ENCODE results near the gene NFE2L1.

DNA sequence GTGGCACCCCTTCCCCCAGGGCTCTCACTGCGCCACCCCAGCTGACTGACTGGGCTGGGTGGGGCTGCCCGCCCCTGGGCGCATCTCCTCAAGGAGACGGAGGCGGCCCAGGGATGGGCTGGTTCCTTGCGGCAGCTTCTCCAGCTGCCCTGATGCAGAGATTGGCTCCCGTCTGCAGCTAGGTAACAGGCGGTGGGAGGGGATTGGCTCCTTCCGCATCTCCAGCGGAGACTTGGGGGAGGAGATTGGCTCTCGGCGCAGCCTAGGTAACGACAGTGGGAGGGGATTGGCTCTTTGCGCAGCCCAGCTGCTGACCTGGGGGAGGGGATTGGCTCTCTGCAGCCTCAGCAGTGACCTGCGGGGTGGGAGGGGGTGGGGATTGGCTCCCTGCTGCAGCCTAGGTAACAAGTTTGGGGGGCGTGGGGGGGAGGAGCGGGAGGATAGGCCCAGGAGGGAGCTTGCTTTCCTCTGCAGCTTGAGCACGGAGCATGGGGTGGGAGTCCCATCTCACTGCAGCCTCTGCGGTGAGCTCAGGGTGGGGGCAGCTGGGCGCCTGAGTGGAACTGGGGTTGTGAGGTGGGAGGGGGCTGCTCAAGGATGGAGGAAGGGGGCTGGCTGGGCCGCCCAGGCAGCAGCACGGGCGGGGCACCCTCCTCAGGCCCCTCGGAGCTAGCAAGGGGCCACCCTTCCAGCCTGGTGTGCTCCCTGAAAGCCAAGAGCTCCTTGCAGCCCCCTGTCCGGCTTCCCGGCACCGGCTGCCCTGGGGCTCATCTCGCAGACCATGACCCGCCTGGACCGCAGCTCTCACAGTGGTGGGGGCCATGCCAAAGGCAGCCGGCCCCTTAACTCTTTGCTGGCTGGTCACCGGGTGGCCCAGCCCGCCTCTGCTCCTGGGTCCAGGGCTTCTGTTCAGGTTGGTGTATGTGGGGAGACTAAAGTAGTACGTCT lies 6.4 kb downstream of the NFE2L1 start:
- no peak for TF ChIP-seq CTCF (IDR thresholded peaks at IDR 0.05)
- TF ChIP-seq EP300 (IDR thresholded peaks at IDR 0.05), result no peak
